Metanephros (tissue), 1 donor: Measurements from ENCODE around the gene FHIP1A. TPM values are rescaled to one million over a fixed set of nuclear protein-coding genes. Genes with fewer than 3 reads are reported as not detected.

ENCODE experiments used
- total RNA-seq: library from RNA; depleted of rRNA; stranded (reverse); fragments of >200 nt; gene quantifications from one replicate; pipeline ENCODE4 v1.2.3, GENCODE V29; 2014

Gene FHIP1A
- 21.0 TPM for total RNA-seq

DNA sequence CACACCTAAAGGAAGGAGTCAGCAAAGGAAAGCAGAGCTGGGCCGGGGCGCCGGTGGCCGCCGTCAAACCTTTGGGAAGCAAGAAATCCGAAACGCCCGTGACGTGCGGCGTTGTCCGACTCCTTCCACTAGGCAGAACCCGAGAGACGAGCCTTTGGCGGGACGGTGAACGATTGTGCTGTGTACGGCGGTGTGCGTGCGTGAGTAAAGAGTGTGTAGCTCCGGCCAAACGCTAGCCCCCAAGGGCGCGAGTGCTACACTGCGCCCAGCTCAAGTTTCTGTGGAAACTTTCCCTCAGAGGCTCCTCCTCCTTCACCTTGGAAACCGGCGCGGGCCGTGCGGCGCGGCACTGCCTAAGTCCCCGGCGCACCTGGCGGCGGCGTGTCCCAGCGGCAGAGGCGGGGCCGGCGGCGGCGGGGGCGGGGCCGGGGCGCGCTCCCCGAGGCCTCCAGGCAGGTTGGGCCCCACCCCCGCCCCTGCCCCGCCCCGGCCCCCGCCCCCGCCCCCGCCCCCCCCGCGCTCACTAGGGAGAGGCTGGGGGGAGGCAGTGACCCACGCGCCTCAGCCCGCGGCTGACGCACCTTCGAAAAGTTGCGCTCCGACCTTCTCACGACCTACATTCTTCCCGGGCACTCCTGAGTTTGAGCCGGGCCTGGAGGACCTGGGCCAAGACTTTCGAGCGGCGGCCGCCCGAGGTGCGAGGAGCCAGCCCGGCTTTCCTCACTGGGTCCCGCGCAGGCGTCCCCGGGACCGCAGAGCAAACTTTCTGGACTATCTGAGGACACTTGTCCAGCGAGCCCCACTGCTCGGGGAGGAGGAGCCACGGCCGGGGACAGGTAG is at the start of gene FHIP1A:
Gene FHIP1A (plus strand): TSS at position 547 of the 840 bp plus-strand sequence. CDS start 157,084 bp downstream, outside the sequence.

Other genes starting within 250 kb of the FHIP1A start
- gene PRSS48, start 132.0 kb upstream of the FHIP1A start, total RNA-seq = not detected
- gene SH3D19, start 83.6 kb upstream of the FHIP1A start, total RNA-seq = 20.1 TPM